CD4-positive, alpha-beta T cell treated with Interferon gamma for 1 hour (primary cell): Measurements from ENCODE around the gene HIVEP2.

Source experiments
- DNase-seq: peaks from one replicate; pipeline ENCODE4 v3.0.0-alpha.2; 2020

Gene HIVEP2

GRCh38 chr6:142857796-142858555 is 87.0 kb downstream of the HIVEP2 start:
- peak; percentile 14 for DNase-seq

- DNase-seq, result peak; percentile 50
These were observed 87.7 kb downstream of the HIVEP2 start for GRCh38 chr6:142857233-142857761.

- peak; percentile 52 for DNase-seq
These were observed 88.2 kb downstream of the HIVEP2 start for GRCh38 chr6:142856624-142857232.

- no peak for DNase-seq
These were observed 88.9 kb downstream of the HIVEP2 start for GRCh38 chr6:142855893-142856623.

GRCh38 chr6:142854589-142855488 is 90.1 kb downstream of the HIVEP2 start:
- no peak for DNase-seq

GRCh38 chr6:142853244-142854180 is 91.5 kb downstream of the HIVEP2 start:
- DNase-seq, result no peak

- no peak for DNase-seq
These were observed 93.4 kb downstream of the HIVEP2 start for GRCh38 chr6:142851601-142852000.

- DNase-seq, result peak; percentile 18
These were observed 94.1 kb downstream of the HIVEP2 start for GRCh38 chr6:142850679-142851423.

GRCh38 chr6:142848976-142849375 is 96.0 kb downstream of the HIVEP2 start:
- DNase-seq, result no peak

- no peak for DNase-seq
These were observed 96.8 kb downstream of the HIVEP2 start for GRCh38 chr6:142848156-142848555.

GRCh38 chr6:142846883-142847287 is 98.1 kb downstream of the HIVEP2 start:
- no peak for DNase-seq

- DNase-seq, result no peak
These were observed 98.5 kb downstream of the HIVEP2 start for GRCh38 chr6:142846459-142846831.

GRCh38 chr6:142845624-142846458 is 99.1 kb downstream of the HIVEP2 start:
- DNase-seq, result peak; percentile 69

- DNase-seq, result no peak
These were observed 99.8 kb downstream of the HIVEP2 start for GRCh38 chr6:142845143-142845571.

GRCh38 chr6:142844065-142844755 is 100.8 kb downstream of the HIVEP2 start:
- no peak for DNase-seq

GRCh38 chr6:142843361-142843760 is 101.6 kb downstream of the HIVEP2 start:
- DNase-seq, result no peak

- peak; percentile 35 for DNase-seq
These were observed 102.3 kb downstream of the HIVEP2 start for GRCh38 chr6:142842418-142843261.

- DNase-seq, result no peak
These were observed 103.1 kb downstream of the HIVEP2 start for GRCh38 chr6:142841915-142842314.
